Vagina (tissue), 2 donors: ENCODE data around the gene RPS4Y2. TPM values are rescaled to one million over a fixed set of nuclear protein-coding genes. Genes with fewer than 3 reads are reported as not detected.

Experiments used
- DNase-seq, 2 donors: peaks; one replicate each; pipeline ENCODE4 v3.0.0-alpha.2; 2017; ENCODE audit errors: extremely low spot score in 2 of 2
- H3K27ac ChIP-seq: fragments of 200-600 bp; sonication (generic); one replicate; pipeline ENCODE4 v1.5.1; 2019
- H3K27me3 ChIP-seq: fragments of 200-600 bp; sonication (generic); one replicate; pipeline ENCODE4 v1.5.1; 2019
- H3K36me3 ChIP-seq, 2 donors: fragments of 200-600 bp; sonication (generic); one replicate each; pipeline ENCODE4 v1.5.1; 2017 to 2019
- H3K4me1 ChIP-seq: fragments of 200-600 bp; sonication (generic); one replicate; pipeline ENCODE4 v1.5.1; 2019
- H3K4me3 ChIP-seq, 2 donors: fragments of 200-600 bp; sonication (generic); 1 replicate in 1 of 2; 2 replicates in 1 of 2; pipeline ENCODE4 v1.5.1; 2016 to 2019
- H3K9me3 ChIP-seq: fragments of 200-600 bp; sonication (generic); one replicate; pipeline ENCODE4 v1.5.1; 2019
- POLR2A ChIP-seq, 2 donors: fragments of 450-650 bp; IDR thresholded peaks; one replicate each; pipeline ENCODE4 v1.6.1; 2017; ENCODE audit warnings: antibody characterized with exemption in 2 of 2, mild to moderate bottlenecking in 2 of 2, moderate library complexity in 2 of 2
- POLR2AphosphoS5 ChIP-seq, 2 donors: sonication (generic); formaldehyde crosslinking; IDR thresholded peaks; one replicate each; pipeline ENCODE4 v1.9.0; 2017; ENCODE audit warnings: antibody characterized with exemption in 2 of 2, mild to moderate bottlenecking in 2 of 2, low read depth in 1 of 2; ENCODE audit not compliant: insufficient read depth in 1 of 2
- intact Hi-C: fragments of 100-400 bp; cut with DNase I; formaldehyde crosslinking; loops from one replicate; pipeline ENCODE4 v1.15.1; 2023
- total RNA-seq: library from RNA; depleted of rRNA; stranded (reverse); fragments of >200 nt; gene quantifications from one replicate; pipeline ENCODE4 v1.2.3, GENCODE V29; 2016
- TF ChIP-seq, protein P1 (sequence below), 3 experiments: fragments of 450-650 bp in 2 of 3; fragments of 200-600 bp in 1 of 3; sonication (generic) in 1 of 3; IDR thresholded peaks; one replicate each; pipeline ENCODE4 v1.5.1; 2017 to 2019; ENCODE audit warnings: antibody characterized with exemption in 3 of 3, mild to moderate bottlenecking in 2 of 3, moderate library complexity in 2 of 3

The RPS4Y2 gene
- not detected for total RNA-seq

- Histone ChIP-seq H3K36me3 (no peaks in the 10 kb centered on the region), H3K27ac (no peak within 1 kb of the TSS), H3K4me1 (no peaks in the 10 kb centered on the region), H3K4me3 (no peak within 1 kb of the TSS), H3K9me3 (no peaks in the 10 kb centered on the region), H3K27me3 (no peaks in the 10 kb centered on the region)
- intact Hi-C loops, result no loop called here
- TF ChIP-seq, protein P1, sequence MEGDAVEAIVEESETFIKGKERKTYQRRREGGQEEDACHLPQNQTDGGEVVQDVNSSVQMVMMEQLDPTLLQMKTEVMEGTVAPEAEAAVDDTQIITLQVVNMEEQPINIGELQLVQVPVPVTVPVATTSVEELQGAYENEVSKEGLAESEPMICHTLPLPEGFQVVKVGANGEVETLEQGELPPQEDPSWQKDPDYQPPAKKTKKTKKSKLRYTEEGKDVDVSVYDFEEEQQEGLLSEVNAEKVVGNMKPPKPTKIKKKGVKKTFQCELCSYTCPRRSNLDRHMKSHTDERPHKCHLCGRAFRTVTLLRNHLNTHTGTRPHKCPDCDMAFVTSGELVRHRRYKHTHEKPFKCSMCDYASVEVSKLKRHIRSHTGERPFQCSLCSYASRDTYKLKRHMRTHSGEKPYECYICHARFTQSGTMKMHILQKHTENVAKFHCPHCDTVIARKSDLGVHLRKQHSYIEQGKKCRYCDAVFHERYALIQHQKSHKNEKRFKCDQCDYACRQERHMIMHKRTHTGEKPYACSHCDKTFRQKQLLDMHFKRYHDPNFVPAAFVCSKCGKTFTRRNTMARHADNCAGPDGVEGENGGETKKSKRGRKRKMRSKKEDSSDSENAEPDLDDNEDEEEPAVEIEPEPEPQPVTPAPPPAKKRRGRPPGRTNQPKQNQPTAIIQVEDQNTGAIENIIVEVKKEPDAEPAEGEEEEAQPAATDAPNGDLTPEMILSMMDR (IDR thresholded peaks at IDR 0.05), result no peak
- TF ChIP-seq POLR2A (IDR thresholded peaks at IDR 0.05), result no peak
- no peak for TF ChIP-seq POLR2AphosphoS5 (IDR thresholded peaks at IDR 0.05; ENCODE audit: insufficient read depth in 1 of 2, low read depth in 1 of 2)
- no peak for DNase-seq
Measured at GRCh38 chrY:20755808-20756207, at the start of gene RPS4Y2. Gene RPS4Y2 (plus strand): TSS chrY:20756108. CDS start chrY:20756164, 56 bp downstream.

- DNase-seq, result no peak
- Histone ChIP-seq H3K4me3 (no peak overlapping the region), H3K27me3 (no peaks in the 10 kb centered on the region), H3K4me1 (no peaks in the 10 kb centered on the region), H3K36me3 (no peaks in the 10 kb centered on the region), H3K27ac (no peak overlapping the region), H3K9me3 (no peaks in the 10 kb centered on the region)
- intact Hi-C loops, result no loop called here
- no peak for TF ChIP-seq POLR2A (IDR thresholded peaks at IDR 0.05)
- TF ChIP-seq POLR2AphosphoS5 (IDR thresholded peaks at IDR 0.05; ENCODE audit: insufficient read depth in 1 of 2, low read depth in 1 of 2), result no peak
- TF ChIP-seq, protein P1 (IDR thresholded peaks at IDR 0.05), result no peak
Measured at GRCh38 chrY:20714391-20714790, 41.5 kb upstream of the RPS4Y2 start.

DNA sequence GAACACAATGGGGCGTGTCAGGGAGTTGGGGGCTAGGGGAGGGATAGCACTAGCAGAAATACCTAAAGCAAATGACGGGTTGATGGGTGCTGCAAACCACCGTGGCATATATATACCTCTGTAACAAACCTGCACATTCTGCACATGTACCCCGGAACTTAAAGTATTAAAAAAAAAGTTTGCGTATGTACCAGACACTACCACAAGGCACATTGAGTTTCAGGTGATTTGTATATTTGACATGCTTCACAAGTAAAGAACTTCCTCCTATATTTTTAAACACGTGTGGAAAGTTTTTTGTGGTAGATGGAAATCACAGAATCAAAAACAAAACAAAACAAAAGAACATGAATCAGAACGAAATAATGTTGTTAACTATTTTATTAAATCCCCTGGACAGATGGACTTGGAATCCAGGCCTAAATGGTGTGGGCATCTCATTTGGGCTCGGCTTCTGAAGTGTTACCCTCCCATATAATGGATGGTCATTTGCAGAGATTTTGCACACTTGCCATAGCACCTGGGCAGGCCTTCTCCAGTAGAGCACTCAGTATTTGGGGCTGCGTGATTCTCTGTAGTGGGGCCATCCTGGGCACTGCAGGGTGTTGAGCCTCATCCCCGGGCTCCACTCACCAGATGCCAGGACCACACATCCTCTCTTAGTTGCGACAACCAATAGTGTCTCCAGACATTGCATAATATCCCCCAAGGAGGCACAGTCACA lies 29.6 kb upstream of the RPS4Y2 start:
- Histone ChIP-seq H3K4me1 (no peaks in the 10 kb centered on the region), H3K4me3 (no peak overlapping the region), H3K27ac (no peak overlapping the region), H3K9me3 (no peaks in the 10 kb centered on the region), H3K36me3 (no peaks in the 10 kb centered on the region), H3K27me3 (no peaks in the 10 kb centered on the region)
- intact Hi-C loops, result no loop called here
- no peak for DNase-seq
- TF ChIP-seq POLR2A (IDR thresholded peaks at IDR 0.05), result no peak
- TF ChIP-seq, protein P1 (IDR thresholded peaks at IDR 0.05), result no peak
- TF ChIP-seq POLR2AphosphoS5 (IDR thresholded peaks at IDR 0.05; ENCODE audit: insufficient read depth in 1 of 2, low read depth in 1 of 2), result no peak

DNA sequence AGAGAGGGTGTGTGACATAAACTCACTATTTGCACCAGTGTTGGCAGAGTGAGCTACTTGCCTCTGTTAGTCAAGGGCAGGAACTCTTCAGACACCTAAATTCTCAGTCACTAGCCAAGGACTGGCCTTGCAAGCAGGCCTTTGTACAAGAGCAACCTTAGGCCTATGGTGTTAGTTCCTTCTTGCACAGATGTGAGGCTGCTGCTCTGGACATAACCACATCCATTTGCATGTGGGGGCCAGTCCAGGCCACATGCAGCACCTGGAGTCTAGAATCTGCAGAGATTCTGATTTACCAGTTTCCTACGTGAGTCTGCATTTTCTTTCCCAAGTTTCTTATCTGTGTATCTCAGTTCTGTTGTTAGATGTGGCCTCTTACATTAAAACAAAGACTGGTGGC lies 20.7 kb upstream of the RPS4Y2 start:
- Histone ChIP-seq H3K9me3 (no peaks in the 10 kb centered on the region), H3K4me3 (no peak overlapping the region), H3K36me3 (no peaks in the 10 kb centered on the region), H3K27ac (no peak overlapping the region), H3K4me1 (no peaks in the 10 kb centered on the region), H3K27me3 (no peaks in the 10 kb centered on the region)
- intact Hi-C loops, result no loop called here
- TF ChIP-seq POLR2AphosphoS5 (IDR thresholded peaks at IDR 0.05; ENCODE audit: insufficient read depth in 1 of 2, low read depth in 1 of 2) (no peak), POLR2A (IDR thresholded peaks at IDR 0.05) (no peak)
- TF ChIP-seq, protein P1 (IDR thresholded peaks at IDR 0.05), result no peak
- DNase-seq, result no peak

DNA sequence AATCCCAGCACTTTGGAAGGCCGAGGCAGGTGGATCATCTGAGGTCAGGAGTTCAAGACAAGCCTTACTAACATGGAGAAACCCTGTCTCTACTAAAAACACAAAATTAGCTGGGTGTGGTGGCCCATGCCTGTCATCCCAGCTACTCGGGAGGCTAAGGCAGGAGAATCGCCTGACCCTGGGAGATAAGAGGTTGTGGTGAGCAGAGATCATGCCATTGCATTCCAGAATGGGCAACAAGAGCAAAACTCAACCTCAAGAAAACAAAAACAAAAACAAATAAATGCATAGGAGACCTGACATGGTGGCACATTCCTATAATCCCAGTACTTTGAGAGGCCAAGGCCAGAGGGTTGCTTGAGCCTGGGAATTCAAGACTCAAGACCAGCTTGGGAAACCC lies 16.1 kb upstream of the RPS4Y2 start:
- intact Hi-C loops, result no loop called here
- Histone ChIP-seq H3K27me3 (no peaks in the 10 kb centered on the region), H3K27ac (no peak overlapping the region), H3K4me1 (no peaks in the 10 kb centered on the region), H3K36me3 (no peaks in the 10 kb centered on the region), H3K4me3 (no peak overlapping the region), H3K9me3 (no peaks in the 10 kb centered on the region)
- DNase-seq, result no peak
- TF ChIP-seq POLR2A (IDR thresholded peaks at IDR 0.05) (no peak), POLR2AphosphoS5 (IDR thresholded peaks at IDR 0.05; ENCODE audit: insufficient read depth in 1 of 2, low read depth in 1 of 2) (no peak)
- TF ChIP-seq, protein P1 (IDR thresholded peaks at IDR 0.05), result no peak
